IPS-NIHi11 (cell line): ENCODE results near the gene GPR35.

Source experiments
- DNase-seq: peaks from one replicate; pipeline ENCODE4 v3.0.0; 2012; ENCODE audit warnings: mixed read lengths, low spot score

GPR35 gene, protein sequence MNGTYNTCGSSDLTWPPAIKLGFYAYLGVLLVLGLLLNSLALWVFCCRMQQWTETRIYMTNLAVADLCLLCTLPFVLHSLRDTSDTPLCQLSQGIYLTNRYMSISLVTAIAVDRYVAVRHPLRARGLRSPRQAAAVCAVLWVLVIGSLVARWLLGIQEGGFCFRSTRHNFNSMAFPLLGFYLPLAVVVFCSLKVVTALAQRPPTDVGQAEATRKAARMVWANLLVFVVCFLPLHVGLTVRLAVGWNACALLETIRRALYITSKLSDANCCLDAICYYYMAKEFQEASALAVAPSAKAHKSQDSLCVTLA

DNA sequence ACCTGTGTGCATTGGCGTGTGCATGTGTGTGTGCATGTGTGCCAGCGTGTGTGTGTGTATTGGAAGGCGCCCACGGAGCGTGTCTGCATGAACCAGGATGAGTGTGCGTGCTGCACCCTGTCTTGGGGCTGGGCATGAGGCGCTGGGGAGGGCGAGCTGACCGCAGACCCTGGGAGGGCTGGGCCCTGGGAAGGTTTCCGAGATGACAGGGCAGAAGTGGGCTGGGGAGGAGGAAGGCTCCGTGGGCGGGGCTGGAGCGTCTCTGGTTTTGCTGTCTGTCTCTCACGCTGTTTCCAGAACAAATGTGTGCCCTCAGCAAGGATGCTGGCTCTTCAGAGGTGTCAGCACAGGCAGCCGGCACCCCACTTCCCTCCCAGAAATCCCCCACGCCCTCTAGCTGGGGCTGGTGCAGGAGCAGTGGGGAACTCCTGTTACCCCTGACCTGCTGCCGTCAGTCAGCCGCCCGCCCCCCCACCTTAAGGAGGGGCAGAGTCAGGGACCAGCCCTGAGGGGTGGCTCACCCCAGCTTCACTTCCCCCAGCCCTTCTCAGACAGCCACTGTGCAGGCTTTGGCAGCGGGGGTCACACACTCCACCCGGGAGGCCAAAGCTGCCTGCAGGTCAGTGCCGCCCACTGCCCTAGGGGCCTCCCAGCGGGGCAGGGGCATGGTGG lies at the start of gene GPR35:
Gene GPR35 (plus strand): TSS at position 531 of the 672 bp plus-strand sequence. CDS start 4,473 bp downstream, outside the sequence.
- DNase-seq, result no peak

DNA sequence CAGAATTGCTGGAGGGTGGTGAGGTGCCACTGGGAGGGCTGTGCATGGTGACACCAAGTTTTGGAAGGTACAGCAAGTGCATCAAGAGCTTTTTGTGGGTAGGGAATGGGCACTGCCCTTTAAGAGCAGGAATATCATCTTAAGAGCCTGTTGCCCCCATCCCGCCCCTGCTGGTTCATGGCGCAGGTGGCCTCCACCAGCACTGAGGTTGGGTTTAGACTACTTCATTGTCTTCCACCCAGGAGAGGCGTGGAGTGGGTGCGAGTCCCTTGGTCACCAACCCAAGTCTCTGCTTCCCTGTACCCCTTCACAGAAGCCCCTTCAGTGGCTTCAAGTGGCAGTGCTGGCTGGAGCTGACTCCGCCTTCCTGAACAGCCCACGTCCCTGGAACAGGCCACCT lies 49.2 kb upstream of the GPR35 start:
- DNase-seq, result no peak

DNA sequence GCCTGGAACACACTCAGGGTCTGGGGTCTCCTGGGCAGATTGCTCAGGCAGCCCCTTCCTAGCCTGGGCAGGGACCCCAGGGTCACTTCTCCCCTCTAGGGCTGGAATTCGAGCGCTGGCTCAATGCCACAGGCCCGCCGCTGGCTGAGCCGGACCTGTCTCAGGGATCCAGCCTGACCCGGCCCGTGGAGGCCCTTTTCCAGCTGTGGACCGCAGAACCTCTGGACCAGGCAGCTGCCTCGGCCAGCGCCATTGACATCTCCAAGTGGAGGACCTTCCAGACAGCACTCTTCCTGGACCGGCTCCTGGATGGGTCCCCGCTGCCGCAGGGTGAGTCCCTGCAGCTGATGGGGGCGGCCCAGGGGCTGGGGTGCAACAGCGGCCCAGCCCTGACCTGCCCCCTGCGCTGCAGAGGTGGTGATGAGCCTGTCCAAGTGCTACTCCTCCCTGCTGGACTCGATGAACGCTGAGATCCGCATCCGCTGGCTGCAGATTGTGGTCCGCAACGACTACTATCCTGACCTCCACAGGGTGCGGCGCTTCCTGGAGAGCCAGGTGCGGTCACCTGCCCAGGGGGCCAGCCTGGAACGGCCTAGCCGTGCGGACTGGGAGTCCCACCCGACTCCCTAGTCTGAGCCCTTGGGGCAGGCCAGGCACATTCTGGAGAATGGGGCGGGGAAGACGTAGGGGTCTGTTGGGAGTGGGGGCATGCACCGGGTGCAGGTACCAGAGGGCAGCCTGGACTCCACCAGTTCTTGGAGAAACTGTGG lies 48.7 kb upstream of the GPR35 start:
- no peak for DNase-seq

DNA sequence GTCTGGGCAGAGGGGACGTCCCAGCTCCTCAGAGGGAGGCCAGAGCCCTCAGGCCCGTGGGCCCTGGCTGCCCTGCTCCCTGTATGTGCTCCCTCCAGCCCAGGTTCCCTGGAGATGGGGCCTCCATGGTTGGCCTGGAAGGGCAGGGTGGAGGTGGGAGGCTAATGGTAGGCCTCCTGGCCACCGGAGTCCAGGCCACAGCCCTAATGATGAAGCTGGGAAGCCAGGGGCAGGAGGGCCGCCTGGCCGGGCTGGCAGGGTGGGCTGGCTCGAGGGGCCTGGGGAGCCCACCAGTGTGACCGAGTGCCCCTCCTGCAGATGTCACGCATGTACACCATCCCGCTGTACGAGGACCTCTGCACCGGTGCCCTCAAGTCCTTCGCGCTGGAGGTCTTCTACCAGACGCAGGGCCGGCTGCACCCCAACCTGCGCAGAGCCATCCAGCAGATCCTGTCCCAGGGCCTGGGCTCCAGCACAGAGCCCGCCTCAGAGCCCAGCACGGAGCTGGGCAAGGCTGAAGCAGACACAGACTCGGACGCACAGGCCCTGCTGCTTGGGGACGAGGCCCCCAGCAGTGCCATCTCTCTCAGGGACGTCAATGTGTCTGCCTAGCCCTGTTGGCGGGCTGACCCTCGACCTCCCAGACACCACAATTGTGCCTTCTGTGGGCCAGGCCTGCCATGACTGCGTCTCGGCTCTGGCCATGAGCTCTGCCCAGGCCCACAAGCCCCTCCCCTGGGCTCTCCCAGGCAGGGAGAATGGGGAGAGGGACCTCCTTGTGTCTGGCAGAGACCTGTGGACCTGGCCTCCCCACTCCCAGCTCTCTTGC lies 47.8 kb upstream of the GPR35 start:
- DNase-seq, result no peak

DNA sequence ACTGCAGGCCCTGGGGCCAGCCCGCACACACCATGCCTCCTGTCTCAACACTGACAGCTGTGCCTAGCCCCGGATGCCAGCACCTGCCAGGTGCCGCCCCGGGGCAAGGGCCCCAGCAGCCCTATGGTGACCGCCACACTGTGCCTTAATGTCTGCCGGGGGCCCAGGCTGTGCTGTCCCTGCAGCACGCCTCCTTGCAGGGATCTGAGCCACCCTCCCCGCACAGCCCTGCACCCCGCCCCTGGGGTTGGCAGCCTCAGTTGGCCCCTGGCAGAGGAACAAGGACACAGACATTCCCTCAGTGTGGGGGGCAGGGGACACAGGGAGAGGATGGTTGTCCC lies 47.2 kb upstream of the GPR35 start:
- DNase-seq, result no peak

DNA sequence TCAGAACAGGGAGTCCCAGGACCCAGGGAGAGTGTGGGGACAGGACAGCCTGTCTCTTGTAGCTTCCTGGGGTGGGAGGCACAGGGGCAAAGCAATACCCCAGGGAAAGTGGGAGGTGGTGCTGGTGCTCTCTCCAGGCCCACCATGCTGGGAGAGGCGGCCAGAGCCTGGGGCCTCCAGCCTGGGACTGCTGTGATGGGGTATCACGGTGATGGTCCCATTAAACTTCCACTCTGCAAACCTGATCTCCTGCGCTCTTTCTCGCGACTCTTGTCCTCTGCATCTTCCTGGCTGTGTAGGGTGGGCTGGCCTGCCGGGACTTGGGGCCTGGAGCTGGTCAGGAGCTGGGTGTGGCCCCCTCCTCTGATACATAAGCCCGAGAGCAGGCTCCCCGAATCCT lies 46.8 kb upstream of the GPR35 start:
- DNase-seq, result no peak

DNA sequence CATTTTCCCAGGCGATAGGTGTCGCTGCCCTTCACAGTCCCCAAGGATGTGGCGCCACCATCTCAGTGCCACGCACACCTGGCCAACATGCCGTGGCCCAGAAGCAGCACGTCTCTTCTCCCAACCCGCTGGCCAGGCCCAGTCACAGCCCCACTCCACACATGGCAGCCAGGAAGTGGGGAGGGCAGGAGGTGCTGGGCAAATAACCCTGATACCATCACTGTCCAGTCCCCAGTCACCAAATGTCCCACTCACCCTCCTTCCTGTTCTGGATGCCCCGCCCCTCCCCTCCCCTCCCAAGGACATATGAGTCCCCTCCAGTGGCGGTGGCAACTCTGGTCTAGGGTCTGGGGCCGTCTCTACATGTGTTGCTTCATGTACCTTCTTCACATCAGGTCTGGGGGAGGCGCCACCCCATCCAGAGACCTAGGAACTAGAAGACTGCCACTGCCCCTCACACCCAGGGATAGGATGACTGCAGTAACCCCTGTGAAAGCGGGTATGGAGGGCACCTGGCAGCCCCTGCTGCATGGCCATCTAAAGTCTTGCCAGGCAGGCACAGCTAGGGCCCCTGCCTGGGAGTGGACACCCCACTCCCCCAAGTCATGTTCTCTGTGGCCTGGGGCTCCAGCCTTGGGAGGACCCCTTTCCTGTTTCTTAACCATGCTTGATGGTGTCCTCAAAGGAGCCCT lies 46.1 kb upstream of the GPR35 start:
- no peak for DNase-seq

DNA sequence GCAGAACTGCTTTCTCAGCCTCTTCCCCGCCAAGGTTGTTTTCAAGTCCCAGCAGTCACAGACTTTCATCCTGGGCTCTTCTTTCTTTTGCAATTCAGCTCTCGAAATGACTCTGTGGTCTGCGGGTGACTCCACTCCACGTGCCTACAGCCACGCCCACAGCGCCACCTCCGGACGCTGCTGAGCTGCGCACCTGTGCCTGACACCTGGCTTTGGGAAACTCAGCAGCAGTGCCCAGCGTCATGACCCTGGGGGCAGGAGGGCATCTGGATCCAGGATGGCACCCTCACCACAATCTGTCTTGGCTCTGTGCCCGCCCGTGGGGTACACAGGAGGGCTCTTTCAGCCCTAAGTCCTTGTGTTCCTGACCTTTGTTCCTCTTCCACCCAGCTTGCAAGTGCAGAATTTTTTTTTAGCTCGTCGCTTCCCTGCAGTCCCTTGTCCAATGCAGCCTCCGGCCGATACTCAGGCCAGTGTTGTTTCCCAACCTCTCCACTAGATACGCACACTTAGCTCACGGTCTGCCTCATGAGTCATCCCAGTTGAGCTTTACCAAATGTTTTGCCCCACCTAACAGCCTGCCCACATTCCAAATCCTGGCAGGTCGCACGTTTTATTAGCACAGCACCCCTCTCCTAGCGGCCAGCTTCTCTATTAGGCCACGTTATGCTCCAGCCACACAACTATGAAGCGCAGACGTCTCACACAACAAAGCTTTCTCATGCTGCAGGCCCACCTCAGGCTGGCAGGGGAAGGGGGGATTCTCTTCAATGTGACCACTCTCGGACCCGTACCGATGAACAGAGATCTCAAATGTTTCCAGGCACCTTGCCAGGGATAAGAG lies 45.3 kb upstream of the GPR35 start:
- no peak for DNase-seq

DNA sequence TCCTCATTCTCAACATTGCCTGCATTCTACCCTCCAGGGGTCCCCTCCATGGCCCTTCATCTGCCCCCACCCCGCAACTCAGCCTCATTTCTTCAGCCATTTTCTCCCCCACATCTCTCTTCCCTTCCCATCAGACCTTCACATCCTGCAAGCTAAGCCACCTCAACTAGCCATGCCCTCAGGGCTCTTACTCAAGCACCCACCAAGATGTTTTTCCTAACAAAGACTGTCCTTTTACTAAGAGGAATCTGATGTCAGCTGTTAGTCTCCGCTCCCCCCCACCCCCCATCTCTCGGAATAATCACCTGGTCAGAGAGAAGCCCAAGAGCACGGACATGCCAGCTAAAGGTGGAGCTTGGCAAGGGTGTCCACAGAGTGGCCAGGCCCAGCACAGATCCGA lies 43.5 kb upstream of the GPR35 start:
- DNase-seq, result no peak

DNA sequence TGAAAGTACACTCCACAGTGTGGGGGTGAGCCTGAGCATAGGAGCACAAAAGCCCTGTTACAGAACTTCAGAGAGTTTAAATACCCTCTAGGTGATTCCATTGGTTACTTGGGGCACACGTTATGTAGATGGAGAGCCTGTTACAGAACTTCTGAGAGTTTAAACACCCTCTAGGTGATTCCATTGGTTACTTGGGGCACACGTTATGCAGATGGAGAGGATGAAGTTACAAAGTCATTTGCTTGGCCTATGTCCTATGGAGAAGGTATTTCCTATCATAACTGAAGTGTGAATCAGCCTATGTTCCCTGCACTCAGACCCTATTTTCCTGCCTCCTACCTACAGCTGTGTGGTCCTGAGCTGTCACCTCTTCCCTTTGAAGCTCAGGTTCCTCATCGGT lies 42.5 kb upstream of the GPR35 start:
- no peak for DNase-seq

DNA sequence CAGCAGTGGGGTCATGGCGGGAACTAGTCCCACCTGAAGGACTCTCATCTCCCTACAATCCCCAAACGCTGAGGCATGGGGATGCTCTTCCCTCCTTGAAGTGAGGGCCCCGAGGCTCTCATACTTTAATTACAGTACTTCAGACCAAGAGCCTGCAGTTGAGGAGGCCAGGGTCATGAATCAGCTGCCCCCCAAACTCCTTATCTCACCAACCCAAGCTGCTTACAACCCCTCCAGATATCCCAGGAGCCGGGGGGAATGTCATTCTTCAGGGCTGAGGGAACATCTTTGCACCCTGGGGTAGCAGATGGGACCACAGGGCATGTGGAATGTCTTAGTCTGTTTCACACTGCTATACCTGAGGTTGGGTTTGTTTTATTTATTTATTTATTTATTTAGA lies 41.5 kb upstream of the GPR35 start:
- no peak for DNase-seq

DNA sequence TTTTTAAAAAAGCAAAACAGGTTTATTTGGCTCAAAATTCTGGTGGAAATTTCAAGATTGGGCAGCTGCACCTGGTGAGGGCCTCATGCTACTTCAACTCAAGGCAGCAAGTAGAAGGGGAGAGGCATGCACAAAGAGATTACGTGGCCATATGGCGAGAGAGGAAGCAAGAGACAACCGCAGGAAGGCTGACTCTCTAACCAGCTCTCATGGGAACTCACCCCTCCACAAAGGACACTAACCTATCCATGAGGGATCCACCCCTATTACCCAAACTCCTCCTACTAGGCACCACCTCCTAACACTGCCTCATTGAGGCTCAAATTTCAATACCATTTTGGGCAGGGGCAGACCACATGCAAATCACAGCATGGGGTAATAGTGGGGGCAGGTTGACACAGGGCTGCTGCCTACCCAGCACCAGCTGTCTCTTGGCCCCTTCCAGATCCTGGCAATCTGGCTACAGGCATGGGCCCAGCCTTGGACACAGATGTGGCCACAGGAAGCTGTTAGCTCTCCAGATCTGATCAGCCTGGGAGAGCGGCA lies 40.7 kb upstream of the GPR35 start:
- DNase-seq, result no peak

DNA sequence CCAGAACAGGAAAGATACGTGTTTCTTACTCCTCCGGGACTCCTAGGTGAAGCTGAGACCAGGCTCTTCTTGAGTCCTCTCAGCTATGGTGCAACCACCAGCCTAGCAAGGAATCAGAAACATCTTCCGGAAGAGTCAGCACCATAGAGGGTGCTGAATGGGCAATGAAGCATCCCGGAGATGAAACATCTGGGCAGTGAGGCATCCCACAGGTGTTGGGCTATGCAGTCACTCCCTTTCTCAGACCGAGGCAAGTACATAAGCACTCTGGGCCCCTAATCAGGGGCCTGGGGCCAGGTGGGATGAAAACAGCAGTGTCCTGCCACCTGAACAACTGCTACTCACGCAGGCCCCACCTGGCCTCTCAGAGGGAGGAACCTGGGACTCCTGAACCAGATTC lies 40.2 kb upstream of the GPR35 start:
- no peak for DNase-seq

DNA sequence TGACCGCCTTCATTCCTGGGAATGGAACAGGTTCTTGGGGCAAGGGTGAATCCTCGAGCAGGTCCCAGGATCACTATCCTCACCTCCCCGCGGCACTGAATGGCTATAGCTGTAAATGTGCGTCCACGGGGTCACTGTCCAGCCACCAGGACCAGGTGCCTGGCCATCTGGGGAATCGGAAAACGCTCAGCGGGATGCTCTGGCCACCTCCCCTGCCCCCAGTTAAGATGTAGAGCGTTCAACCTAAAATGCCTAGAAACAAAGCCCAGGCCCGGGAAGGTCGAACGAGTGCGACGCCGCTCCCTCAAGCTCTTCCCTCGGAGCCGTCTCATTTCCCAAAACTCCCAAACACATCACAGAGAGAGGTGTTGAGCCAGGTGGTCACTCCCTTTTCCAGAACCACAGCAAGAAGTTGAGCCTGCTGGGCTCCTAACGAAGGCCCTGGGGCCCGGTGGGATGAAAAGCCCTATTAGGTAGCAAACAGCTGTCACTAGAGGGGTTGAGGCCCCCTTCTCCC lies 39.5 kb upstream of the GPR35 start:
- DNase-seq, result no peak

DNA sequence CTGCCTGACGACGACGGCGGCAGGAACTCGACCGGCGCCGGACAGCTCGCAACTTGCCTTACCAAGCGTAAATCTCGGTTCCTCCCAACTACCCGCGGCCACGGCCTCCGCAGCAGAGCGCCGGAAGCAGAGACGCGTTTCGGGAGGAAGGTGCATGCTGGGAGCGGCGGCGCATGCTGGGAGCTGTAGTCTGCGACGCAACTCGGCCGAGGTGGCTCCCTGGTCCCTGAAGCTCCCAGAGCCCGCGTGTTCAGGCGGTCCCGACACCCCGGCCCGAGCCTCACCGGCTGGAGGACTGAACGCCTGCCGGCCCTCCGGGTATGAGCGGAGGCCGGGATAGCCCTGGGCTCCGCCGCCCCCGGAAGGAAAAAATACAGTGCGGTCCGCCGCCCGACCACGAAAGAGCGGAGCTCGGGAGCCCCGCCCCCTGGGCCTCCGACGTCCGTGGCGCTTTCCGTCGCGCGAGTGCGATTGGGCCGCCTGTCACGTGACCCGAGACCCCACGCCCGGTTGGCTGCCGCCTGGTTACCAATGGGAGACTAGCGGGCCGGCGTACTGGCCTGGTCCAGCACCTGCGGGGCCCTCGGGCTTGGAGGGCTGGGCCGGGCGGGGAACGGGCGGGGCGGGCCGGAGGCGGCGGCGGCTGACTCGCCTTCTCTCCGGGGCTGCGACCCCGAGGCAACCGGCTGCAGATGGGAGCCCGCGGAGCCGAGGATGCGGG lies 38.9 kb upstream of the GPR35 start, which contains the start of gene CAPN10:
Gene CAPN10 (plus strand): TSS at position 537 of the 721 bp plus-strand sequence. CDS start 178 bp downstream, at position 715.
- peak; percentile 98 for DNase-seq

DNA sequence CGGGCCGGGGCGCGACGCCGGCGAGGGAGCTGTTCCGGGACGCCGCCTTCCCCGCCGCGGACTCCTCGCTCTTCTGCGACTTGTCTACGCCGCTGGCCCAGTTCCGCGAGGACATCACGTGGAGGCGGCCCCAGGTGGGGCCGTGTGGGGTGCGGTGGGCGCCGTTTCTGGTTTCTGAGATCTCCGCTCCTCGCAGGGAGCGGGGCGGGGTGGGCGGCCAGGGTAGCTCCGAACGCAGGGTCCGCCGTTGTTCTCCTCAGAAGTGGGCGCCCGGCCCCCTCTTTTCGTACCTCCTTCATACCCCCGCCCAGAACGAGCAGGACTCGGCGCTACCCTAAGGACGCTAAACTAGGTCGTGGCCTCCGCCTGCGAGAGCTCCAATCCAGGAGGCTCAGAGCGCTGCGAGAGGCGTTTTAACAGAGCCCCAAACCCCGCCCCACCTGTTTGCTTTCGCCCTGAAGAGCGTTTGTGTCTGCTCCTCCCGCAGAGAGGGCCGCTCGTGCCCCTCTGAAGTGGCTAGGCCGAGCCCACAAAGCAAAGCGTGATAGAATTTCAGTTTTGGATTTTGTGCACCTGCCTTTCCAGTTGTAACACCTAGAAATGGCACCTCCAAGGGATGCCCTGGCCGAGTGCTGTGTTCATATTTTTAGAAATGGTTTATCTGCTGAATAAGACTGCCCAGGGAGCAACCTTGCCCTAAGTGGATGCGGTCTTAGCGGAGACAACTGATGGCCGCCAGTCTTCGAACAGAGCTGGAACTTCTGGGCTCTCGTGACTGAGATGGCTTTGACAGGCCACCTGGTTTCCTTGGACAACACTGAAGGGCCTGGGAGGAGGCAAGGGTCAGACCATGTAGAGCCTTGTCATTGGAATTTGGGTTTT lies 38.1 kb upstream of the GPR35 start:
- peak; percentile 56 for DNase-seq

DNA sequence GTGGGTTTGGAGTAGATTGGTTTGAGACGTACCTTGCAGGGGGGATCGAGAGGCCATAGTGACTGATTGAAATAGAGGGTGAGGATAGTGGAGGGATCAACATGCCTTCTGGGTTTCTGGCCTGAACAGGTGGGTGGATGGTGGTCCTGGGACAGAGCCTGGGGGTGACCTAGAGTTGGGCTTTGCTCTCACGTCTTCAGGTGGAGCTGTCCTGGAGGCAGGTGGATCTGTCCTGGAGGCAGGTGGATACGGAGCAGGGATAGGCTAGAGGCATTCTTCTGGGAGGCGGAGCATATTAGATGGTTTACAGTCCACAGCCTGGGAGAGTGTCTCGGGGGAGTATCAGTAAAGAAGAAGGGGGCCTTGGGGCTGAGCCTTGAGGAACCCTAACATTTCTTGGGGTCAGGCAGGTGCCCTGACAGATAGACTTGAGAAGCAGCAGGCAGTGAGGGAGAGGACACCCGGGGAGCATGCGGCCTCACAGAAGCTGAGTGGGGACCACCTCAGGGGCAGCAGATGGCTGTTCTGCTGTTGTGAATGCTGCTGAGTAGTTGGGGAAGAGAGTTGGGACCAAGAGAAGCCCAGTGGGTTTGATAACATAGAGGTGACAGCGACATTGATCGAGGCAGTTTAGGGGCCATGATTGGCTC lies 37.1 kb upstream of the GPR35 start:
- DNase-seq, result no peak

DNA sequence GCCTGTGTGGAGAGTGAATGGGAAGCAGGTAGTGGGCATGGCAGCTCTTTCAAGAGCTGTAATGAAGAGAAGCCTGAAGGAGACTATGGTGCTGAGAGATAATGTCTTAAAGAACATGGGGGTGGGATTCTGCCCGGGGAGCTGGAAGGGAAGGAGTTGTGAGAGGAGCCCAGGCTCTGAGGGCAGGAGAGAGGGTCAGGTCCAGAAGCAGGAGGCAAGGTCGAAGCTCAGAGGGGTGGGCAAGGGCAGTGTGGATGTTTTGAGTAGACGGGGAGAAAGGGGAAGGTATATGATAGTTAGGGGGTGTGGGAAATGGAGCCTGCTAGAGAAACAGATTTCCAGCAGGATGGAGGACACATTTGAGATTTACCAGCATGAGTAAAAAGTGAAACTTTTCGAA lies 36.6 kb upstream of the GPR35 start:
- no peak for DNase-seq
